ENCODE data around the gene LOXL1.

DNA sequence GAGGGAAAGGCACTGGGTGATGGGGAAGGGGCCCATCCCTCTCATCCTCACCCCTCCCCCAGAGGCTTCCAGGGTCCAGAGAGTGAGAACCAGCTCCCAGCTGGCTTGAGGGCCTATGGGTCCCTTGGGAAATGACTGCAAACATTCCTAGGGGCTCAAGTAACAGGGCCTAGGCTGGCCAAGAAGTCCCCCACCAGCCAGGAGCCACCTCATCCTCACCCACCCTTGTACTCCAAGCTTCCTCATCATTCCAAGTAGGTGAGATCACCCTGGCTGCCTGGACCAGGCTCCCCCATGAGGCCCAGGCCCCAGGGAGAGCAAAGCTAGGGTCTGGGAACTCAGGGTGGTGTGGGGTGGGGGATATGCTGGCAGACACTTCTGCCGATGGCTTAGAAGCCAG is 14.8 kb downstream of the LOXL1 start:
- TF ChIP-seq, protein P1, sequence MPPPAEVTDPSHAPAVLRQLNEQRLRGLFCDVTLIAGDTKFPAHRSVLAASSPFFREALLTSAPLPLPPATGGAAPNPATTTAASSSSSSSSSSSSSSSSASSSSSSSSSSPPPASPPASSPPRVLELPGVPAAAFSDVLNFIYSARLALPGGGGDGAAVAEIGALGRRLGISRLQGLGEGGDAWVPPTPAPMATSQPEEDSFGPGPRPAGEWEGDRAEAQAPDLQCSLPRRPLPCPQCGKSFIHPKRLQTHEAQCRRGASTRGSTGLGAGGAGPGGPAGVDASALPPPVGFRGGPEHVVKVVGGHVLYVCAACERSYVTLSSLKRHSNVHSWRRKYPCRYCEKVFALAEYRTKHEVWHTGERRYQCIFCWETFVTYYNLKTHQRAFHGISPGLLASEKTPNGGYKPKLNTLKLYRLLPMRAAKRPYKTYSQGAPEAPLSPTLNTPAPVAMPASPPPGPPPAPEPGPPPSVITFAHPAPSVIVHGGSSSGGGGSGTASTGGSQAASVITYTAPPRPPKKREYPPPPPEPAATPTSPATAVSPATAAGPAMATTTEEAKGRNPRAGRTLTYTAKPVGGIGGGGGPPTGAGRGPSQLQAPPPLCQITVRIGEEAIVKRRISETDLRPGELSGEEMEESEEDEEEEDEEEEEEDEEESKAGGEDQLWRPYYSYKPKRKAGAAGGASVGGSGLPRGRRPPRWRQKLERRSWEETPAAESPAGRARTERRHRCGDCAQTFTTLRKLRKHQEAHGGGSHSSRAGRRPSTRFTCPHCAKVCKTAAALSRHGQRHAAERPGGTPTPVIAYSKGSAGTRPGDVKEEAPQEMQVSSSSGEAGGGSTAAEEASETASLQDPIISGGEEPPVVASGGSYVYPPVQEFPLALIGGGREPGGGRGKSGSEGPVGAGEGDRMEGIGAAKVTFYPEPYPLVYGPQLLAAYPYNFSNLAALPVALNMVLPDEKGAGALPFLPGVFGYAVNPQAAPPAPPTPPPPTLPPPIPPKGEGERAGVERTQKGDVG (CRISPR knock-in tag; IDR thresholded peaks at IDR 0.05), result no peak
- no peak for TF ChIP-seq FOXK2 (IDR thresholded peaks at IDR 0.05)
- no peak for TF ChIP-seq CHD2 (IDR thresholded peaks at IDR 0.05; ENCODE audit: borderline replicate concordance, low read depth, low read length)
- no peak for TF ChIP-seq EZH2 (IDR thresholded peaks at IDR 0.05; ENCODE audit: borderline replicate concordance, control insufficient read depth, low read depth, low read length)
- TF ChIP-seq MAX (IDR thresholded peaks at IDR 0.05; ENCODE audit: low read depth, low read length), result no peak
- TF ChIP-seq POLR2AphosphoS5 (IDR thresholded peaks at IDR 0.05; ENCODE audit: low read length), result no peak
- TF ChIP-seq, protein P2, sequence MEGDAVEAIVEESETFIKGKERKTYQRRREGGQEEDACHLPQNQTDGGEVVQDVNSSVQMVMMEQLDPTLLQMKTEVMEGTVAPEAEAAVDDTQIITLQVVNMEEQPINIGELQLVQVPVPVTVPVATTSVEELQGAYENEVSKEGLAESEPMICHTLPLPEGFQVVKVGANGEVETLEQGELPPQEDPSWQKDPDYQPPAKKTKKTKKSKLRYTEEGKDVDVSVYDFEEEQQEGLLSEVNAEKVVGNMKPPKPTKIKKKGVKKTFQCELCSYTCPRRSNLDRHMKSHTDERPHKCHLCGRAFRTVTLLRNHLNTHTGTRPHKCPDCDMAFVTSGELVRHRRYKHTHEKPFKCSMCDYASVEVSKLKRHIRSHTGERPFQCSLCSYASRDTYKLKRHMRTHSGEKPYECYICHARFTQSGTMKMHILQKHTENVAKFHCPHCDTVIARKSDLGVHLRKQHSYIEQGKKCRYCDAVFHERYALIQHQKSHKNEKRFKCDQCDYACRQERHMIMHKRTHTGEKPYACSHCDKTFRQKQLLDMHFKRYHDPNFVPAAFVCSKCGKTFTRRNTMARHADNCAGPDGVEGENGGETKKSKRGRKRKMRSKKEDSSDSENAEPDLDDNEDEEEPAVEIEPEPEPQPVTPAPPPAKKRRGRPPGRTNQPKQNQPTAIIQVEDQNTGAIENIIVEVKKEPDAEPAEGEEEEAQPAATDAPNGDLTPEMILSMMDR (IDR thresholded peaks at IDR 0.05 in 2 of 3, conservative IDR thresholded peaks at IDR 0.05 in 1 of 3; ENCODE audit: control insufficient read depth in 2 of 3, extremely low read depth in 1 of 3, insufficient read depth in 1 of 3, low read depth in 3 of 3, low read length in 3 of 3), result no peak
- TF ChIP-seq SIN3A (IDR thresholded peaks at IDR 0.05; ENCODE audit: low read depth, low read length), result no peak
